BJ (cell line): ENCODE data around the gene CHAF1A. TPM values are rescaled to one million over a fixed set of nuclear protein-coding genes. Genes with fewer than 3 reads are reported as not detected.

Source experiments
- CTCF ChIA-PET: fragments of 350-600 bp; formaldehyde crosslinking; extraction: SDS; loops from one replicate; lab custom pipeline; 2021; ENCODE audit warnings: antibody characterized with exemption, inconsistent platforms; lab: Yijun Ruan, JAX
- POLR2A ChIA-PET: fragments of 300-600 bp; sonication (Branson Sonifier 250); formaldehyde crosslinking; extraction: SDS; loops from one replicate; lab custom pipeline; 2021; ENCODE audit warnings: antibody characterized with exemption; lab: Charles Lee
- DNase-seq: peaks from one replicate; pipeline ENCODE4 v3.0.0-alpha.2; 2011; ENCODE audit warnings: low read depth
- H3K27me3 ChIP-seq: 2 replicates; pipeline ENCODE4 v1.6.0; 2011; ENCODE audit warnings: low read length; ENCODE audit not compliant: control insufficient read depth, insufficient read depth
- H3K36me3 ChIP-seq: 2 replicates; pipeline ENCODE4 v1.5.1; 2011; ENCODE audit warnings: low read length; ENCODE audit not compliant: control insufficient read depth, insufficient read depth
- H3K4me3 ChIP-seq: 2 replicates; pipeline ENCODE4 v1.5.1; 2011; ENCODE audit warnings: low read depth, mild to moderate bottlenecking, control low read depth, low read length
- polyA plus RNA-seq: library from polyadenylated mRNA; depleted of rRNA; stranded (reverse); fragments of >200 nt; gene quantifications from 2 replicates; pipeline ENCODE4 v1.2.3, GENCODE V29; 2011
- TF ChIP-seq, protein P1 (sequence below): IDR thresholded peaks from 2 replicates; pipeline ENCODE4 v1.5.1; 2011; ENCODE audit warnings: low read depth, mild to moderate bottlenecking, control low read depth, inconsistent platforms, low read length, moderate library complexity; ENCODE audit not compliant: insufficient read depth

Gene CHAF1A
- polyA plus RNA-seq, 1 experiment, result 11.4 TPM

DNA sequence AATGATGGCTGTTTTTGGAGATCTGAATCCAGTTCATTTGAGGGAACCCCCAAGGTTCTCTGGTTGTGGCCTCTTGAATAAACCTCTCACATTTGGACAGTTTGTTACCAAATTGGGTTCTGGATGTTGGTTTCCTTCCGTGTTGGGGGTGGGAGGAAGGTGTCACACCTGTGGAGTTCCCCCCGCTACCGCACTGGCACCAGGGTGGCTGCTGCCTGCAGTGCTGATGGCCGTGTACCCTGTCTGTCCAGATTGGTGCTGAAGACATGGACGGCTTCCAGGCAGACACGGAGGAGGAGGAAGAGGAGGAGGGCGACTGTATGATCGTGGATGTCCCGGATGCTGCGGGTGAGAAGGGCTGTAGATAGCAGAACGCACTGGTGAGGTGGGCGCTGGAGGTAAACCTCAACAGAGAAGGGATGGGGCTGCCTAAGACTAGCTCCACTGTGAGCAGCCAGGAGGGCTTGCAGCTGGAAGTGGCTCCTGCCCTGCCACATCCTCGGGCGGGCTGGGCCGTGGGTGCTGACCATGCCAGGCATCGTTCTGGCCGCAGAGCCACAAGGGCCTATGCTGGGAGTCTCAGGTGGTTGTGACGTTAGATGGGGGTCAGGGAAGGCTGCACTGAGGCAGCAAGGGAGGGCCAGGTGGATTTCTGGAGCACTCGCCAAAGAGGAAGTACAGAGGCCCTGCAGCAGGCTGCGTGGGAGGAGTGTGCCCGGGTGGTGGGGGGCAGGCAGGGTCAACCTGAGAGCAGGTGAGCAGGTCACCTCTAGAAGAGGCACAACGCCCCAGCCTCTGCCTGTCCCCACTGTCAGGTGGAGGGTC, 39.8 kb downstream of the CHAF1A start:
- POLR2A ChIA-PET, result no interaction called here
- TF ChIP-seq, protein P1, sequence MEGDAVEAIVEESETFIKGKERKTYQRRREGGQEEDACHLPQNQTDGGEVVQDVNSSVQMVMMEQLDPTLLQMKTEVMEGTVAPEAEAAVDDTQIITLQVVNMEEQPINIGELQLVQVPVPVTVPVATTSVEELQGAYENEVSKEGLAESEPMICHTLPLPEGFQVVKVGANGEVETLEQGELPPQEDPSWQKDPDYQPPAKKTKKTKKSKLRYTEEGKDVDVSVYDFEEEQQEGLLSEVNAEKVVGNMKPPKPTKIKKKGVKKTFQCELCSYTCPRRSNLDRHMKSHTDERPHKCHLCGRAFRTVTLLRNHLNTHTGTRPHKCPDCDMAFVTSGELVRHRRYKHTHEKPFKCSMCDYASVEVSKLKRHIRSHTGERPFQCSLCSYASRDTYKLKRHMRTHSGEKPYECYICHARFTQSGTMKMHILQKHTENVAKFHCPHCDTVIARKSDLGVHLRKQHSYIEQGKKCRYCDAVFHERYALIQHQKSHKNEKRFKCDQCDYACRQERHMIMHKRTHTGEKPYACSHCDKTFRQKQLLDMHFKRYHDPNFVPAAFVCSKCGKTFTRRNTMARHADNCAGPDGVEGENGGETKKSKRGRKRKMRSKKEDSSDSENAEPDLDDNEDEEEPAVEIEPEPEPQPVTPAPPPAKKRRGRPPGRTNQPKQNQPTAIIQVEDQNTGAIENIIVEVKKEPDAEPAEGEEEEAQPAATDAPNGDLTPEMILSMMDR, result no peak
- no peak overlapping the region for H3K4me3 ChIP-seq
- CTCF ChIA-PET, result no interaction called here
- DNase-seq, result no peak
- peaks cover 20% of the 10 kb centered on the region for H3K36me3 ChIP-seq
- H3K27me3 ChIP-seq, result no peaks in the 10 kb centered on the region

DNA sequence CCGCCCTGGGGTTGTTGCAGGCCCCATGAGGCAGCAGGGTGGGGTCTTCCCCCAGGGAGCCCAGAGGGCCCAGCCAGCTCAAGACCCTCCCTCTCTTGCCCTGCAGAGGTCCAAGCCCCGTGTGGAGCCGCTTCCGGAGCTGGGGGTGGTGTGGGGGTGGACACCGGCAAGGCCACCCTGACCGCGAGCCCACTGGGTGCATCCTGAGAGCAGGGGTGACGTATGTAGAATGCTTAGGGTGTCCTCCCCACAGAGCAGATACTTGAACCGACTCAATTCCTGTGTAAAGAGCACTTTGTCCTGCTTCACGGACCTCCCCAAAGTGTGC, 40.3 kb downstream of the CHAF1A start:
- H3K4me3 ChIP-seq, result no peak overlapping the region
- H3K36me3 ChIP-seq, result peaks cover 24% of the 10 kb centered on the region
- POLR2A ChIA-PET, result no interaction called here
- no peaks in the 10 kb centered on the region for H3K27me3 ChIP-seq
- TF ChIP-seq, protein P1, result no peak
- DNase-seq, result no peak
- CTCF ChIA-PET, result no interaction called here

DNA sequence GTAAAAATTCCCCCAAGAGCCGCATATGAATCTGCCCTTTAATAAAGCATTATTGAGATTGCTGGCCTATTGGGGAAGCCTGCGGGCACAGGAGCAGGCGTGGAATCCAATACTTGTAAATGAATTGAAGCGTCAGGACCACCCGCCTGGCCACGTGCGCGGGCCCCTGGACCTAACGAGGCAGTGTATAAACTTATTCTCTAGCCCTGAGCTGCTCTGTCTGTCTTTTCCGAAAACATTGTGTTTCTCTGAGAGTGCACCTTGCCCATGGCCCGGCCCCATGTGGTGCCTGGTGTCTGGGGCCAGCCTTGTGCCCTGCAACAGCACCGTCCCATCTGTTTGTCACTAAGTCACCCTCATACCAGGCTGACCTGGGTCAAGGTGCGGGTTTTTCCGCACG, 40.7 kb downstream of the CHAF1A start:
- Histone ChIP-seq H3K36me3 (peaks cover 28% of the 10 kb centered on the region), H3K27me3 (no peaks in the 10 kb centered on the region), H3K4me3 (no peak overlapping the region)
- no peak for DNase-seq
- TF ChIP-seq, protein P1, result no peak
- ChIA-PET CTCF (interaction anchor here (1.2 kb wide), 1 partner anchor 26 kb away, joined by 3 read pairs; no protein-coding TSS in a partner anchor), POLR2A (no interaction called here)

GRCh38 chr19:4443966-4444764, 41.7 kb downstream of the CHAF1A start:
- H3K36me3 ChIP-seq, result peaks cover 35% of the 10 kb centered on the region
- no peaks in the 10 kb centered on the region for H3K27me3 ChIP-seq
- CTCF ChIA-PET, result interaction anchor here (1.2 kb wide), 1 partner anchor 27 kb away, joined by 3 read pairs; no protein-coding TSS in a partner anchor
- TF ChIP-seq, protein P1, result no peak
- POLR2A ChIA-PET, result interaction anchor here (0.5 kb wide), 1 partner anchor 30 kb away, joined by 12 read pairs; no protein-coding TSS in a partner anchor
- H3K4me3 ChIP-seq, result no peak overlapping the region
- DNase-seq, result no peak
